Measurements from ENCODE around the gene ABCC2.
A peak's percentile ranks its signal among the peaks of the same experiment; 100 is the strongest.
"Not testable (repeated sequence)": the region's sequence is repeated elsewhere in the genome, so short reads cannot be mapped to it uniquely, and the experiment has no call there.

ABCC2 gene

GRCh38 chr10:99855479-99856071, 73.1 kb downstream of the ABCC2 start:
- DNase-seq, result no peak

DNA sequence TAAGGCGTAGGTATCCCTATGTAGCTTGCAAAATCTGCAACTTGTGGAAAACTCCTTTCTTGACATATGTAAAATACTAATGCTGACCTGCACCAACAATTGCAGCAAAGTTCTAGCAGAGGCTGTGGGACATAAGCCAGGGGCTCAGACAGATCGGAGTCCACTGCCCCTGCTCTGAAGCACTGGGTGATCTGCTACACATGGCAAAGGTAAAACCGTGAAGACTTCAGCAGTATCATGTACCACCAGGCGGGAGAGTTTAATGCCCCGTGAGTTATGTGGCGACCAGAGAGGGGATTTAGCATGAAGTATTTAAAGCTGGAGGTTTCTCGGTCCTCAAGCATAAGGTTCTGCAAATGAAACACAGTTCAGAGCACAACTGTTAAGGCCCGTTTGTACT, 76.4 kb downstream of the ABCC2 start:
- no peak for DNase-seq

- peak; percentile 31 for DNase-seq
Measured at GRCh38 chr10:99859585-99859984, 77.1 kb downstream of the ABCC2 start.

- DNase-seq, result no peak
Measured at GRCh38 chr10:99860466-99860865, 78.0 kb downstream of the ABCC2 start.

DNA sequence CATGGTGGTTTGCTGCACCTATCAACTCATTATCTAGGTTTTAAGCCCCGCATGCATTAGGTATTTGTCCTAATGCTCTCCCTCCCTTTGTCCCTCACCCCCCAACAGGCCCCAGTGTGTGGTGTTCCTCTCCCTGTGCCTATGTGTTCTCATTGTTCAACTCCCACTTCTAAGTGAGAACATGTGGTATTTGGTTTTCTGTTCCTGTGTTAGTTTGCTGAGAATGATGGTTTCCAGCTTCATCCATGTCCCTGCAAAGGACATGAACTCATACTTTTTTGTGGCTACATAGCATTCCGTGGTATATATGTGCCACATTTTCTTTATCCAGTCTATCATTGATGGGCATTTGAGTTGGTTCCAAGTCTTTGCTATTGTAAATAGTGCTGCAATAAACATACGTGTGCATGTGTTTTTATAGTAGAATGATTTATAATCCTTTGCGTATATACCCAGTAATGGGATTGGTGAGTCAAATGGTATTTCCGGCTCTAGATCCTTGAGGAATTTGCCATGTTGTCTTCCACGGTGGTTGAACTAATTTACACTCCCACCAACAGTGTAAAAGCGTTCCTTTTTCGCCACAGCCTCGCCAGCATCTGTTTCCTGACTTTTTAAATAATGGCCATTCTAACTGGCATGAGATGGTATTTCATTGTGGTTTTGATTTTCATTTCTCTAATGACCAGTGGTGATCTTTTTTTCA, 81.2 kb downstream of the ABCC2 start:
- DNase-seq, result not testable (repeated sequence)

- DNase-seq, result not testable (repeated sequence)
Measured at GRCh38 chr10:99867250-99867649, 84.8 kb downstream of the ABCC2 start.

DNA sequence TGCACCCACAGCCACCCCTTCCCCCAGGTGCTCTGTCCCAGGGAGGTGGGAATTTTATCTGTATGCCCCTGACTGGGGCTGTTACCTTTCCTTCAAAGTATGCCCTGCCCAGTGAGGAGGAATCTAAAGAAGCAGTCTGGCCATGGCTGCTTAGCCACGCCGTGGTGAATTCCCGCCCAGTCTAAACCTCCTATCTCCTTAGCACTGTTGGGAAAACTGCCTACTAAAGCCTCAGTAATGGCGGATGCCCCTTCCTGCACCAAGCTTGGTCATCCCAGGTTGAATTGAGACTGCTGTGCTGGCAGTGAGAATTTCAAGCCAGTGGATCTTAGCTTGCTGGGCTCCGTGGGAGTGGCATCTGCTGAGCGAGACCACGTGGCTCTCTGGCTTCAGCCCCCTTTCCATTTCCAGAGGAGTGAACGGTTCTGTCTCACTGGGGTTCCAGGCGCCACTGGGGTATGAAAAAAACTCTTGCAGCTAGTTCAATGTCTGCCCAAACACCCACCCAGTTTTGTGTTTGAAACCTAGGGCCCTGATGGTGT, 87.2 kb downstream of the ABCC2 start:
- no peak for DNase-seq

GRCh38 chr10:99870123-99870730, 87.8 kb downstream of the ABCC2 start:
- DNase-seq, result peak; percentile 90

- no peak for DNase-seq
Measured at GRCh38 chr10:99872367-99873162, 90.1 kb downstream of the ABCC2 start.

DNA sequence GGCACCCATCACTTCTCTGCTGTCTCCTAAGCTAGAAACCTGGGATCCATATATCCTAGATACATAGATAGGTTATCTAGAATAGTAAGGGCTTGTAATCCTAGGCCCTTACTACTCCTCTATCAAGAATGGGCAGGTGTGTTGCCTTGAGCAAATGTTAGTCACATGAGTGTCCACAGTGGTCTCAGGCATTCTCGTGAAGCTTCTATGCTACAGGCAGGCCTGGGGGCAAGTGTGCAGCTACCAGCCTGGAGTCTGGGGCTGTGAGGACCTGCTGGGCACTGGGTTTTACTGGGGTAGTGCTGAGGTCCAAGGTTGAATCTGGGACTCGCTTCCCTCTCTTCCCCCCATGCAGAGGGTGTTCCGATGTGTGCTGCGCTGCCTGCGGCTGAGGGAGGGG, 91.4 kb downstream of the ABCC2 start:
- DNase-seq, result no peak

DNA sequence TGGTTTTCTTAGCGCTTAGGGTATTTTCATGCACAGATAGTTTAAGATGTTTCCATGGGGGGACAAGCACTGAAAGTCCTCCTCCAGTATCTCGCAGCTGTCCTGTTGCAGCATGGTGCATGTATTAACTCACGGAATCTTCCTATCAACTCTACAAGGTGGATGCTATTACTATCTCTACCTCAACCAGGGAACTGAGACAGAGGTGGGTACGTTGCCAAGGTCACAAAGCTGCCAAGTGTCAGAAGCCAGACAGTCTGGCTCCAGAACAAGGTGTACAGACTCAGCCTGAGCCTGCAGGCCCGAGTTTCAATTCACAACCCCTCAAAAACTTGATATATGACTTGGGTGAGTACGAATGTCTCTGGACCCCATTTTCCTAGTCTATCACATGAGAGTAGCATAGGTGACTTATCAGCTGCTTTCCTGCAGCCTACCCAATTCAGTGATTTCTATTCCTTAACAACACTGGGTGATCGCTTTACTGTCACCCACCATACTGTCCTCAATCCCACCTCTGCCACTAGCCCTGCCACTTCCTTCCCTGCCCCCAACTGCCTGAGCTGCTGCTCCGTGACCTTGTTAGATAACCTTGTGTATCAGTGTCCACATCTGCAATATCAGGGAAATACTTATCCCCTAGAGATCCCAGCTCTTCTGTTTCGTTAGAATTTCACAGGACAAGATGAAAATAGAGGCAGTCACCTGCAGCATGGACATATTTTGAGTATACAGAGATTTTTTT, 92.1 kb downstream of the ABCC2 start:
- no peak for DNase-seq

GRCh38 chr10:99875473-99875872, 93.0 kb downstream of the ABCC2 start:
- DNase-seq, result no peak

- DNase-seq, result no peak
Measured at GRCh38 chr10:99880080-99880835, 97.8 kb downstream of the ABCC2 start.

DNA sequence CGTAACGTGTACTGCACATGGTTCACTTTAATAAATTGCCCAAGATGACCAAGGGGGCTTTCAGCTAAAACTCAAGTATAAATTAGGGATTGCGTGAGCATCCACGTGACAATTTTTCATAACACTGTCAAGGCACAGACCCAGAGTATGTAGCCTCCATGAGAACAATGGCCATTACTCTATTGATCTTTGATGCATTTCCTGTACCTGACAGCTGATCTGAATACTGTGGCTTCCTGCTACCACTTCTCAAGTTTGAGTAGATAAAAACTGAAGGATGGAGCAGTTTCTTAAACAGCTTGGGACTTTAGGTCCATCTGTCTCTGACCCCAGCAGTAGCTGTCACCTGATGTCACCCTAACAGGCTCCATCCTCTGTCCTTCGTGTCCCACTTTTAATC, 98.9 kb downstream of the ABCC2 start:
- DNase-seq, result no peak

DNA sequence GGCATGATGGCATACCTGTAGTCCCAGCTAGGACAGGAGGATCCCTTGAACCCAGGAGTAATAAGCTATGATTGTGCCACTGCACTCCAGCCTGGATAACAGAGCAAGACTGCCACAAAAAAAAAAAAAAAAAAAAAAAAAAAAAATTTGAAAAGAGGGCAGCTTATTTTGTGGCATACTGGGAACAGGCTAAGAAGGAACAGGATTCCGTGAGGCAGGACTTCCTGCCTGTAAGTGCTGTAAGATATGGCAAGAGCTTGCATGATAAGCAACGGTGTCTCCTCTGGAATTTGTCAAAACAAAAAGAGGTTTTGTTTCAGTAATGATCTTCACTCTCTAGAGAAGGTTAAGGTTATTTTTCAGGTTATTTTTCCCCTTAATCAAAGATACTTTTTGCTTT, 101.1 kb downstream of the ABCC2 start:
- DNase-seq, result no peak

- DNase-seq, result no peak
Measured at GRCh38 chr10:99888622-99889021, 106.2 kb downstream of the ABCC2 start.

DNA sequence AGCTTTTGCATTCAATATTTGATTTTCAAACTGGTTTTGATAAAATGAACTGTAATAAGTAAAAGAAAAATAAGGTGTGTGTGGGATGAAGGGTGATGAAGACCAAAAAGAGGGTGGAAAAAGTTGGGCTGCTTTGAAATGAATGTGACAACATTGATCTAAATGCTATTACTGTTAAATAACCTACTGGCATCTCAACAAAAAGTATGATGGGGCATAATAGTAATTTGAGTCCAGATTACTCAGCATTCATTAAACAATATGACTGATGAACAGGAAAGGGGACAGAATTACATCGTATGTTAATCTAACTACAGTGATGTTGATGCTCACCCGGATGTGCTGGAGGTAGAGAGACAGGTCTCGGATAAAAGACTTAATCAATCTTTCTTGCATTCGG, 112.2 kb downstream of the ABCC2 start:
- DNase-seq, result no peak

GRCh38 chr10:99895066-99895465, 112.6 kb downstream of the ABCC2 start:
- DNase-seq, result not testable (repeated sequence)

DNA sequence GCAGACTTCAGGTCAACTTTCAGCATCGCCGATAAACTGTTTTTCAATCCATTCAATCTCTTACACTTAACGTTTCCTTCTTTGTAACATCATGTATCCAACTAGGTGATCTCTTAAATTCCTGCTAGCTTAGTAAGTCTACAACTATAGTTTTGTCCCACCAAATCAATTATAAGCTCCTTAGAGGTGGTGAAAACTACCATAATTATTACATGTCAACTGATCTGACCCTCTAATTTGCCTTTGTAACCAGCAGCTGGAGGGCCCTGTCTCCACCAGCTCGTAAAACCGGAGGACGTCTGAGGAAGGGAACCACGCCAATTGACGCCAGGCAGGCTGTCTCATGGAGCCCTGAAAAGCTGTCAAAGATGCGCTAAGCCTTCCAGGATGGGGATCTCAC, 113.4 kb downstream of the ABCC2 start:
- DNase-seq, result no peak

All from hematopoietic multipotent progenitor cell treated with erythropoietin and hydrocortisone succinate and interleukin-3 and kit ligand, for 4 days (in vitro differentiated cells).